GM20000 (cell line): Measurements from ENCODE around the gene MAP3K6.

Source experiments
- DNase-seq: peaks from one replicate; pipeline ENCODE4 v3.0.0; 2012; ENCODE audit warnings: low spot score
- TF ChIP-seq, protein P1 (sequence below): IDR thresholded peaks from 2 replicates; pipeline ENCODE4 v1.5.1; 2012; ENCODE audit warnings: mild to moderate bottlenecking, control low read depth; ENCODE audit errors: extremely low read depth, missing control alignments

The MAP3K6 gene

DNA sequence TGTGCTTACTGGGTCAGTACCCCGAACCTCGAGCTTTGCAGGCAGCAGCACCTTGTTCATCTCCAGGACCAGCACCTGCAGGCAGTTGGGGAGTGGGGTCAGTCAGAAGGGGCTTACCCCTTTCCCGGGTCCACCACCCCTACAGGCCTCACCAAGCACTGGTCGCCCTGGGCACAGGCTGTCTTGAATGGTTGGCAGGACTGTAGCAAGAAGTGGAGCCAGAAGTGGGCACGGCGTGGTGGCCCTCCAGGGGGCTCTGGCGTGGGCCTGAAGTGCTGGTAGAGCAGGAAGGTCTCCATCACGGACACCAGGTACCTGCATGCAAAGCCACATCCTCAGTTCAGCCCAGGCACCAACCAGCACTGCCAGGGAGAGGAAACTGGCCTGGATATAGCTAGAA, 5.2 kb downstream of the MAP3K6 start:
- DNase-seq: no peak
- TF ChIP-seq, protein P1, sequence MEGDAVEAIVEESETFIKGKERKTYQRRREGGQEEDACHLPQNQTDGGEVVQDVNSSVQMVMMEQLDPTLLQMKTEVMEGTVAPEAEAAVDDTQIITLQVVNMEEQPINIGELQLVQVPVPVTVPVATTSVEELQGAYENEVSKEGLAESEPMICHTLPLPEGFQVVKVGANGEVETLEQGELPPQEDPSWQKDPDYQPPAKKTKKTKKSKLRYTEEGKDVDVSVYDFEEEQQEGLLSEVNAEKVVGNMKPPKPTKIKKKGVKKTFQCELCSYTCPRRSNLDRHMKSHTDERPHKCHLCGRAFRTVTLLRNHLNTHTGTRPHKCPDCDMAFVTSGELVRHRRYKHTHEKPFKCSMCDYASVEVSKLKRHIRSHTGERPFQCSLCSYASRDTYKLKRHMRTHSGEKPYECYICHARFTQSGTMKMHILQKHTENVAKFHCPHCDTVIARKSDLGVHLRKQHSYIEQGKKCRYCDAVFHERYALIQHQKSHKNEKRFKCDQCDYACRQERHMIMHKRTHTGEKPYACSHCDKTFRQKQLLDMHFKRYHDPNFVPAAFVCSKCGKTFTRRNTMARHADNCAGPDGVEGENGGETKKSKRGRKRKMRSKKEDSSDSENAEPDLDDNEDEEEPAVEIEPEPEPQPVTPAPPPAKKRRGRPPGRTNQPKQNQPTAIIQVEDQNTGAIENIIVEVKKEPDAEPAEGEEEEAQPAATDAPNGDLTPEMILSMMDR: no peak

DNA sequence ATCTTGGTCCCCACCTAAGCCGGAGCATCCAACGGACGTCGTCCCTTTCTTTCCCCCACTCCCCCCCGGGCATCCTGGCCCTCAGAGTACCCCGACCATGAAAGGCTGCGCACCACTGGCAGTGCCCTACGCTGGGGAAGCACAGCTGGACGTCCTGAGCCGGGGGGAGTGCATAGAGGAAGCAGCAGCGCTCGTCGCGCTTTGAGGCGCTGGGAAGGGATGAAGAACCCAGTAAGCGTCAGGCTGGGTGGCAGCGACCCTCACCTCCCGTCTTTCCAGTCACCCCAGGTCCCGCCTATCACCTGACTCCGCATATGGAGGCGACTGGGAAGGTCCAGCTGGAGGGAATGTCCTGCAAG, 5.7 kb downstream of the MAP3K6 start:
- TF ChIP-seq, protein P1: no peak
- no peak for DNase-seq

DNA sequence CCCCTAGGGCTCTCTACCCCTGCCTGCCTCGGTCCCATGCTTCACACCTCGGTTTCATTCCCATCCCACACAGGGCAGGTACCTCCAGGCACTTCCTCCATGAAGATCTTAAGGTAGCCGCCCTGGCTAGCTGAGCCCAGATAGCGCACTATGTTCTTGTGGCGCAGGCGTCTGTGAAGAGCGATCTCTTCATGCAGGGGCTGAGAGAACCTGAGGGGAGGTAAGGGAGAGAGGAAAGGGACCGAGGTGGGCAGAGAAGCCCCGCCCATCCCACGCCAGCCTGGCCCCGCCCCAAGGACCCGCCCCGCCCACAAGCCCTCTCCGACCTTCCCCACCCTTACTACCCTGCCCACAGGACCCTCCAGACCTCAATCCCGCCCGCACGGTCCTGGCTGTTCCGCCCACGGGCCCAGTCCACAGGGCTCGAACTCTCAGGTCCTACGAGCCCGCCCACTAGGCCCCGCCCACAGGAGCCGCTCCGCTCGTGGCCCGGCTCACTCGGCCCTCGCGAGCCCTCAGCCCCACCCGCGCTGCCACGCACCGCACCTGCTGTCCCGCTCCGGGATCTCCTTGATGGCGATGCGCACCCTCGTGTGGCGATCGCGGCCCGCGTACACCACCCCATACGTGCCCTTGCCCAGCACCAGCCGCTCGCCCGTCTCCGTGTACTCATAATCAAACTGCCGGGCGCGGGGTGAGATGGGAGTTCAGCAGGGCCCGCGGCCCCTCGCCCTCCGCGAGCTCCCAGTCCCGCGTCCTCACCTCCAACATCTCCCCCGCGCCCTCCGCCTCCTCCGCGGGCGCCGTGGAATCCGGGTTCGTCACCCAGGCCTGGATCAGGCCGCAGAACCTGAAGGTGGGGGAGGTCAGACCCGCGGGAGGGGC, 6.4 kb downstream of the MAP3K6 start:
- TF ChIP-seq, protein P1: no peak
- DNase-seq: peak; percentile 81

DNA sequence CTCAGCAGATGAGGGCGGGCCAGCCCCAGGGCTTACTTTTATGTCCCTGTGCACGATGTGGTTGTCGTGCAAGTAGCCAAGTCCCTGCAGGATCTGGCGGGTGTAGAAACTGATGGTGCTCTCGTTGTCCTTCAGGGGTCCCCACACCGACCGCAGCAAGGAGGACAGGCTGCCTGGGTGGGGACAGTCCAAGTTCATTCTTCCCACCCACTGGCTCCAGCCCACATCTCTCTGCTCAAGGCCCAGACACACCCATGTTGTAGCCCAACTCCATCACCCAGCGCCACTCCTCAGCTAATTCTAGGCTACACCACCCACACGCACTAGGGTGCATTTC, 7.0 kb downstream of the MAP3K6 start:
- no peak for DNase-seq
- TF ChIP-seq, protein P1: no peak

DNA sequence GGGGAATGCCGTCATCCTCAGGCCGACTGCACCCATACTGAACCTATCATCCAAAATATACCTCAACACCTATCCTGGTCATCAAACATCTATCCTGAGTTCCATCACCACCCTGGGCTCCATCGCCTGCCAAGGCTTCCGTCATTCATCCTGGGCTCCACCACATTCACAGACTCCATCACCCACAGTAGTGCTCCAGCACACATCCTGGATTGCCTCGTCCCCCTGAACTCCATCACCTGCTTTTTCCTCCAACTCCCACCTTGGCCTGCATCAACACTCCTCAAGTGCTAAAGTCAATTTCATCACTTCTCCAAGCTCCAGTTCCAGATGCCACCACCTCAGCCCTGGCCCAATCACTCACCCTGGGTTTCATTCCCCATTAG, 7.8 kb downstream of the MAP3K6 start:
- no peak for DNase-seq
- TF ChIP-seq, protein P1: no peak

DNA sequence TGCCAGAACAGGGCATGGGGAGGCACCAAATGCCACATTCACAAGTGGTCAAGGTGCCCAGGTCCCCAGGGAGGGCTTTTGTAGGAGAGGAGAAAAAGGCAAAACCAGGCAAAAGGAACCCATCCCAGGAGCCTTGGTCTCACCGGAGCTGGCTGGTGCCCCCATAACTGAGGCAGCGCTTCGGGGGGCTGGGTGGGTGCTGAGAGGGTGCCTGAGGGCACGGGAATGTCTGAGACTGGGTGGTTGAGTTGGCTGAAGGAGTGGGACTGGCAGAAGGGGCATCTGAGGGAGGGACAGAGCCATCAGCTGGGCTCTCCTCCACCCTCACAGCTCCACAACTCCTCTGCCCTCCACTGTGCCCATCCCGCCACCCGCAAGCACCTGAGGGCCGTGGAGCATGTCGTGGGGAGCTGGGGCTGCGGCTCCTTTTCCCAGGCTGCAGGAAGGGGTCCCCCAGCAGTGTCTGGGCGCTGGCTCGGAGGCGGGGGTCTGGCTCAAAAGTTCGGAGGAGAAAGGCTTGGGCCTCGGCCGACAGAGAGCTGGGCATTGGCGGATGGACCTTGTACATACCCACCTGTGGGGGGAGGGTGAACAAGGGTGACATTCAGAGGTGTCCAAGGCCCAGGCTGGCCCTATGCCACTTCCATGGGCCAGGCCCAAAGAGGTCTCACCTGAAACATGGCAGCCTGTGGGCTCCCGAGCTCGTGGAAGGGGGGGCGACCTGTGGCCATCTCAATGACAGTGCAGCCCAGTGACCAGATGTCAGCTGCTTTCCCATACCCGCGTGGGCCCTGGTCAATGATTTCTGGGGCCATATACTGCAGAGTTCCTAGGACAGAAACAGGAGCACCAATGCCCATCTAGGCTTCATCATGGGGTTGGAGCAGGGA, 8.5 kb downstream of the MAP3K6 start:
- TF ChIP-seq, protein P1: no peak
- no peak for DNase-seq
